GM12801 (cell line): Measurements from ENCODE around the gene CNTN3.

Source experiments
- TF ChIP-seq, protein P1 (sequence below): IDR thresholded peaks from one replicate; pipeline ENCODE4 v1.5.1; 2011; ENCODE audit warnings: control low read depth; ENCODE audit not compliant: insufficient read length; ENCODE audit errors: extremely low read depth

CNTN3 gene

DNA sequence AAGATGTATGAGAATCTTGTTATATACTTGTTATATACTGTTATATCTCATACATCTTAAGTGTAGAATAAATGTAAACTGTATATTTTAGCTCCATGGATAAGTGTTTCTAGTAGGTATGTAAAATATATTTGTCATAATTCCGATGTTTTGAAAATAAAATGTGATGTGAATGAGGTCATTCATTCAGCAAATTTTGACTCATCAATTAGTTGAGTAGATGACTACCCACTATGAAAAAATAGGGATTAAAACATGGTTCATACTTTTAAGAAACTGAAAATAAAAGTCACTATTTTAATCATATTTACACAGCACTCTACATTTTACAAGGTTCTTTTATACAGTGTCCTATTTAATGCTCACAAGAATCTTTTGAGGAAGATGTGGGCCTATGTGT is 28.4 kb upstream of the CNTN3 start:
- TF ChIP-seq, protein P1, sequence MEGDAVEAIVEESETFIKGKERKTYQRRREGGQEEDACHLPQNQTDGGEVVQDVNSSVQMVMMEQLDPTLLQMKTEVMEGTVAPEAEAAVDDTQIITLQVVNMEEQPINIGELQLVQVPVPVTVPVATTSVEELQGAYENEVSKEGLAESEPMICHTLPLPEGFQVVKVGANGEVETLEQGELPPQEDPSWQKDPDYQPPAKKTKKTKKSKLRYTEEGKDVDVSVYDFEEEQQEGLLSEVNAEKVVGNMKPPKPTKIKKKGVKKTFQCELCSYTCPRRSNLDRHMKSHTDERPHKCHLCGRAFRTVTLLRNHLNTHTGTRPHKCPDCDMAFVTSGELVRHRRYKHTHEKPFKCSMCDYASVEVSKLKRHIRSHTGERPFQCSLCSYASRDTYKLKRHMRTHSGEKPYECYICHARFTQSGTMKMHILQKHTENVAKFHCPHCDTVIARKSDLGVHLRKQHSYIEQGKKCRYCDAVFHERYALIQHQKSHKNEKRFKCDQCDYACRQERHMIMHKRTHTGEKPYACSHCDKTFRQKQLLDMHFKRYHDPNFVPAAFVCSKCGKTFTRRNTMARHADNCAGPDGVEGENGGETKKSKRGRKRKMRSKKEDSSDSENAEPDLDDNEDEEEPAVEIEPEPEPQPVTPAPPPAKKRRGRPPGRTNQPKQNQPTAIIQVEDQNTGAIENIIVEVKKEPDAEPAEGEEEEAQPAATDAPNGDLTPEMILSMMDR: no peak

DNA sequence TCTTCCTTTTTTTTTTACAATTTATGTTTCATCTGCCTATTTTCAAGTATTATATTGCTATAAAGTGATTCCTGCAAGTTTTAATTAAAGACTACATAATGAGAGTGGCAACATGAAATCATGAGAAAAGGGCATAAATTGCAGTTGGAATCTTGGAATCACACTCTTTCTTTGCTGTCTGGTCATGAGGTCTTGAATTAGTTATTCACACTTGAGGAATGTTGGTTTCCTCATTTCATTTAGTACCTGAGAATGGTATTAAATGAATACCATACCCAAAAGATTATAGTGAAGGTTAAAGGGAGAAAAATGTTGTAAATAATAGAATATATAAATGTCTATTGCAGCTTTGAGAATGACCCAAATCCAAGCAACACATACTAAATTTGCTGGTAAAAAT is 25.8 kb upstream of the CNTN3 start:
- TF ChIP-seq, protein P1: no peak

DNA sequence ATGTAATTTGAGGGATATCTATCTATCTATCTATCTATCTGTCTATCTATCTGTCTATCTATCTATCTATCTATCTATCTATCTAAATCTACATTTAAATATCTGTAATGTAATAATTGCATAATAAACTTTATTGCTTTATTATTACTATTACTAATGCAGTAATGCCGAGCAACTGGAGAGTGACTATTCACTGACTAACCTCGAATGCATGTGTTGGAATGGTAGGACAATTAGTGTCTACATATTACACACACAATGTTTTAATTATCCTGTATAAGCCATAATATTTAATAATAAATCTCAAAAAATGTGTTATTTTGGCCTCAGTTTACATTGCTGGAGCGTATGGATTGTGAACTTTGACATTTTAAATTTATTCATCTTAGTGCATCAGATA is 25.2 kb upstream of the CNTN3 start:
- TF ChIP-seq, protein P1: no peak

DNA sequence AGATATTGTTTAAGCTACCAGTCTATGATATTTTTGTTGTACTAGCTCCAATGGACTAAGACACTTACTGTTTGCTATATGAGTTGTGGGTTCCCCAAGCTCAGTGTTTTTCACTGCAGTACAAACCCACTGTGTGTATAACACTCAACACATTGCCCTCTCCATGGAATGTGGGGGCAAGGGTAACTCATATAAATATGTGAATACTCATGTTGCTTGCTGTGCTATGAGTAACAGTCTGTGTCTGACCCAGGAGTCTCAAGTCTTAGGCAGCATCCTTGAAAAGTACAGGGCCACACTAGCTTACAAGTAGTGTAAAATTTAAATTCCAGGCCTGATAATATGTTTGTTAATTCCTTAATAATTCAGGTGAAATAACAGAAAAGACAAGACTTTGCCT is 22.5 kb upstream of the CNTN3 start:
- TF ChIP-seq, protein P1: no peak

DNA sequence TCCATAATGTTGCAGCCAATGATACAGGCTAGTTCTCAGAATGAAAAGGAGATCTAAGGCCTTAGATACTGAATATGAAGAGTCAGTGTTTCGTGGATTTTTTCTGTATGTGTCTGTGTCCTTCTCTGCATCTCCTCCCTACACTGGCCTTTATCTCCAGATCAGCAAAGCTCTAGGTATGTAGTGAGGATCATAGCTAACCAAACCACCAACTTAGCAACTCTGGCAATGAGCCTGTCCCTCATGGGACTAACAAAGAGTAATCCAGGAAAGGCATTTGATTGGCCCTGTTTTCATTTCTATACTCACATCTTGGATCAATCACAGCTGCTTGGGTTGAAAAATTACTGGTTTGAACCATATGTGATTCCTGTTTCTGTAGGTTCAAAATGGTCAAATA is 18.6 kb upstream of the CNTN3 start:
- TF ChIP-seq, protein P1: no peak

DNA sequence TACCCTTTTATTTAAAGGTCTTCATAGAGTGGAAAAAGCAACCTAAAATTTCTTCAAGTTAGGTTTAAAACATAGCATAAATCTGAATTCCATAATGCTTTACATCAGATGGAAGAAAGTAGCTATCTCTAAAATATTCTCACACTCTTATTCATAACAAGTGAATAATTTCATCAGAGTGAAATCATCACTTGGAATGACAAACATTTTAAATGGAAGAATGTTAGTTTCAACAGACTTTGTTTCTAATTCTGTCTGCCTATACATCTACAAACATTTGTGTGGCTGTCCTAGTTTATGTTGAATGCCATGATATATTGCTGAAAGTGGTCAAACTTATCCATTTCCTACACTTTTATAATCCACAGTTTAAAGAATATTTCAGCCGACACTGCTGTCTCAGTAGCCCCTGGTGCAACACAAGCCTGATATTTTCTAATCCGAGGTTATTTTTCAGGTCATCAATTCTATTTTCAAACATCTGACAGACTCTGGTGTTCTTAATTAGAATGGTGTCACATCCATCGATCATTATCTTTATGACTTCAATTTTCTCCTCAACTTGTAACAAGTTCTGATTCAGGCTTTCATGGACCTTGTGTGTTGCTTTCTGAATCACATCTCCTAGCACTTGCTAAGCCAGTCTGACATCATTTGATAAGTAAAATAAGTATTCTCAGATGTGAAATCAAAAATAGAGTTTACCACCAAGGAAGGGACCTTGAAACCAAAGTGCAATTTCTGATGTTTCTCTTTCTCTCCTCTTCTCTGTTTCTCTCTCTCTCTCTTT is 17.1 kb upstream of the CNTN3 start:
- TF ChIP-seq, protein P1: no peak

DNA sequence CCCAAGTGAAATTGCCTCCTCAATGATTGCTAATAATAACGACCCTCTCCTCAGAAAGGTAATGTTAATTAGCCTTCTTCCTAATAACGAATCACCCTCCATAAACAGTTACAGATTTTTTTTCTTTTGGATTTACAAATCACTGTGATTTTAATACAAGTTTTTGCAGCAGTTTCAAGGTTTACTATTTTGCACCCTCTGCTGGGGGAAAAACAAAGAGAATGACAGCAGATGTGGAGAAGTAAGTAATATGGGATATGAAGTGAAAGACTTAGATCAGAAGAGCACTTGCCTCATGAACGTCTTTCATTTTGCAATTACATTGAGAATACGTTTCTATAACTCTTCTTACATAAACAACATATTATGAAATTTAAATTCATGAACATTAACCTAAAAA is 16.1 kb upstream of the CNTN3 start:
- TF ChIP-seq, protein P1: no peak
